GM21367 (cell line): ENCODE results near the gene ARHGAP6.
"Not testable (repeated sequence)": the region's sequence is repeated elsewhere in the genome, so short reads cannot be mapped to it uniquely, and the experiment has no call there.

ENCODE experiments used
- ATAC-seq: cut with Tn5 transposase; IDR thresholded peaks from one replicate; pipeline ENCODE4 v1.9.1; 2021; ENCODE audit not compliant: unreplicated experiment

The ARHGAP6 gene

GRCh38 chrX:11531226-11531625 is 134.5 kb downstream of the ARHGAP6 start:
- no peak for ATAC-seq

- no peak for ATAC-seq
Measured at GRCh38 chrX:11530621-11531020, 135.1 kb downstream of the ARHGAP6 start.

GRCh38 chrX:11528623-11529022 is 137.1 kb downstream of the ARHGAP6 start:
- no peak for ATAC-seq

- ATAC-seq, result no peak
Measured at GRCh38 chrX:11525685-11526084, 140.0 kb downstream of the ARHGAP6 start.

GRCh38 chrX:11519234-11519633 is 146.5 kb downstream of the ARHGAP6 start:
- not testable (repeated sequence) for ATAC-seq

GRCh38 chrX:11509786-11510185 is 155.9 kb downstream of the ARHGAP6 start:
- no peak for ATAC-seq

GRCh38 chrX:11504234-11504633 is 161.5 kb downstream of the ARHGAP6 start:
- no peak for ATAC-seq

GRCh38 chrX:11499076-11500044 is 166.4 kb downstream of the ARHGAP6 start:
- no peak for ATAC-seq

GRCh38 chrX:11491375-11491774 is 174.3 kb downstream of the ARHGAP6 start:
- ATAC-seq, result not testable (repeated sequence)

- ATAC-seq, result no peak
Measured at GRCh38 chrX:11484290-11484689, 181.4 kb downstream of the ARHGAP6 start.

GRCh38 chrX:11481035-11481434 is 184.7 kb downstream of the ARHGAP6 start:
- no peak for ATAC-seq

GRCh38 chrX:11480626-11481025 is 185.1 kb downstream of the ARHGAP6 start:
- no peak for ATAC-seq

- ATAC-seq, result no peak
Measured at GRCh38 chrX:11478911-11479310, 186.8 kb downstream of the ARHGAP6 start.

GRCh38 chrX:11478026-11478425 is 187.7 kb downstream of the ARHGAP6 start:
- no peak for ATAC-seq

- ATAC-seq, result no peak
Measured at GRCh38 chrX:11474576-11474975, 191.1 kb downstream of the ARHGAP6 start.

GRCh38 chrX:11474021-11474420 is 191.7 kb downstream of the ARHGAP6 start:
- ATAC-seq, result no peak

- no peak for ATAC-seq
Measured at GRCh38 chrX:11472879-11473278, 192.8 kb downstream of the ARHGAP6 start.

- ATAC-seq, result no peak
Measured at GRCh38 chrX:11472381-11472780, 193.3 kb downstream of the ARHGAP6 start.

- ATAC-seq, result no peak
Measured at GRCh38 chrX:11470250-11470974, 195.3 kb downstream of the ARHGAP6 start.

GRCh38 chrX:11465648-11466411 is 199.9 kb downstream of the ARHGAP6 start:
- no peak for ATAC-seq

- no peak for ATAC-seq
Measured at GRCh38 chrX:11464836-11465463, 200.8 kb downstream of the ARHGAP6 start.
